Chondrocyte (in vitro differentiated cells): ENCODE measurements around the gene ADGRL3. TPM values are rescaled to one million over a fixed set of nuclear protein-coding genes. Genes with fewer than 3 reads are reported as not detected.

Experiments used
- DNase-seq: peaks from one replicate; pipeline ENCODE4 v3.0.0; 2021; ENCODE audit warnings: mixed read lengths, low spot score
- H3K27ac Mint-ChIP-seq: one replicate; pipeline ENCODE4 v1.8.0; 2021; ENCODE audit warnings: mild to moderate bottlenecking, moderate library complexity, mixed read lengths; ENCODE audit not compliant: unreplicated experiment
- H3K27me3 Mint-ChIP-seq: 2 replicates; pipeline ENCODE4 v1.8.0; 2021; ENCODE audit warnings: low read depth, mixed read lengths
- H3K36me3 Mint-ChIP-seq: 2 replicates; pipeline ENCODE4 v1.8.0; 2021; ENCODE audit warnings: low read depth, mixed read lengths
- H3K4me1 Mint-ChIP-seq: 2 replicates; pipeline ENCODE4 v1.8.0; 2021; ENCODE audit warnings: low read depth, mild to moderate bottlenecking, mixed read lengths
- H3K4me3 Mint-ChIP-seq: one replicate; pipeline ENCODE4 v1.8.0; 2021; ENCODE audit warnings: mild to moderate bottlenecking, moderate library complexity, mixed read lengths; ENCODE audit not compliant: unreplicated experiment
- H3K9me3 Mint-ChIP-seq: 2 replicates; pipeline ENCODE4 v1.8.0; 2021; ENCODE audit warnings: low read depth, mixed read lengths
- CTCF ChIP-seq: fragments of 200-600 bp; sonication (generic); IDR thresholded peaks from 2 replicates; pipeline ENCODE4 v1.5.0; 2021; ENCODE audit warnings: antibody characterized with exemption, mild to moderate bottlenecking, moderate library complexity
- total RNA-seq: library from RNA; stranded (reverse); gene quantifications from 3 replicates; pipeline ENCODE4 v1.2.1, GENCODE V29; 2021

Gene ADGRL3
- total RNA-seq, 1 donor from 2014 or later: 11.6 TPM

- H3K4me3 Mint-ChIP-seq: no peak overlapping the region
- no peak for TF ChIP-seq CTCF
- H3K4me1 Mint-ChIP-seq: peaks cover 4% of the 10 kb centered on the region
- no peak for DNase-seq
- no peaks in the 10 kb centered on the region for H3K27me3 Mint-ChIP-seq
- H3K27ac Mint-ChIP-seq: peak overlapping the region; percentile 14
- no peaks in the 10 kb centered on the region for H3K36me3 Mint-ChIP-seq
- H3K9me3 Mint-ChIP-seq: no peaks in the 10 kb centered on the region
Observed at GRCh38 chr4:61714387-61714911, 514.3 kb downstream of the ADGRL3 start.

- no peak overlapping the region for H3K27ac Mint-ChIP-seq
- no peak for DNase-seq
- peaks cover 9% of the 10 kb centered on the region for H3K4me1 Mint-ChIP-seq
- no peaks in the 10 kb centered on the region for H3K36me3 Mint-ChIP-seq
- no peaks in the 10 kb centered on the region for H3K27me3 Mint-ChIP-seq
- H3K9me3 Mint-ChIP-seq: no peaks in the 10 kb centered on the region
- no peak overlapping the region for H3K4me3 Mint-ChIP-seq
- TF ChIP-seq CTCF: no peak
Observed at GRCh38 chr4:61716426-61716825, 516.3 kb downstream of the ADGRL3 start.

- Mint-ChIP-seq H3K4me3 (no peak overlapping the region), H3K27ac (no peak overlapping the region), H3K9me3 (no peaks in the 10 kb centered on the region), H3K27me3 (no peaks in the 10 kb centered on the region), H3K4me1 (peaks cover 4% of the 10 kb centered on the region), H3K36me3 (no peaks in the 10 kb centered on the region)
- DNase-seq: no peak
- no peak for TF ChIP-seq CTCF
Observed at GRCh38 chr4:61723492-61723891, 523.4 kb downstream of the ADGRL3 start.

- H3K27me3 Mint-ChIP-seq: no peaks in the 10 kb centered on the region
- H3K36me3 Mint-ChIP-seq: no peaks in the 10 kb centered on the region
Observed at GRCh38 chr4:61727286-61727685, 527.2 kb downstream of the ADGRL3 start.

GRCh38 chr4:61734409-61734808 lies 534.3 kb downstream of the ADGRL3 start:
- H3K27me3 Mint-ChIP-seq: no peaks in the 10 kb centered on the region
- no peak overlapping the region for H3K27ac Mint-ChIP-seq
- peaks cover 3% of the 10 kb centered on the region for H3K4me1 Mint-ChIP-seq
- DNase-seq: no peak
- peaks cover 1% of the 10 kb centered on the region for H3K36me3 Mint-ChIP-seq
- no peak overlapping the region for H3K4me3 Mint-ChIP-seq
- TF ChIP-seq CTCF: no peak
- H3K9me3 Mint-ChIP-seq: peaks cover 4% of the 10 kb centered on the region

More at GRCh38 chr4:61727286-61727685, 527.2 kb downstream of the ADGRL3 start:
- peaks cover 3% of the 10 kb centered on the region for H3K4me1 Mint-ChIP-seq
- H3K4me3 Mint-ChIP-seq: no peak overlapping the region
- no peak for DNase-seq
- no peak for TF ChIP-seq CTCF
- H3K9me3 Mint-ChIP-seq: no peaks in the 10 kb centered on the region
- H3K27ac Mint-ChIP-seq: no peak overlapping the region
